Measurements from ENCODE around the gene OTOG.

OTOG gene

DNA sequence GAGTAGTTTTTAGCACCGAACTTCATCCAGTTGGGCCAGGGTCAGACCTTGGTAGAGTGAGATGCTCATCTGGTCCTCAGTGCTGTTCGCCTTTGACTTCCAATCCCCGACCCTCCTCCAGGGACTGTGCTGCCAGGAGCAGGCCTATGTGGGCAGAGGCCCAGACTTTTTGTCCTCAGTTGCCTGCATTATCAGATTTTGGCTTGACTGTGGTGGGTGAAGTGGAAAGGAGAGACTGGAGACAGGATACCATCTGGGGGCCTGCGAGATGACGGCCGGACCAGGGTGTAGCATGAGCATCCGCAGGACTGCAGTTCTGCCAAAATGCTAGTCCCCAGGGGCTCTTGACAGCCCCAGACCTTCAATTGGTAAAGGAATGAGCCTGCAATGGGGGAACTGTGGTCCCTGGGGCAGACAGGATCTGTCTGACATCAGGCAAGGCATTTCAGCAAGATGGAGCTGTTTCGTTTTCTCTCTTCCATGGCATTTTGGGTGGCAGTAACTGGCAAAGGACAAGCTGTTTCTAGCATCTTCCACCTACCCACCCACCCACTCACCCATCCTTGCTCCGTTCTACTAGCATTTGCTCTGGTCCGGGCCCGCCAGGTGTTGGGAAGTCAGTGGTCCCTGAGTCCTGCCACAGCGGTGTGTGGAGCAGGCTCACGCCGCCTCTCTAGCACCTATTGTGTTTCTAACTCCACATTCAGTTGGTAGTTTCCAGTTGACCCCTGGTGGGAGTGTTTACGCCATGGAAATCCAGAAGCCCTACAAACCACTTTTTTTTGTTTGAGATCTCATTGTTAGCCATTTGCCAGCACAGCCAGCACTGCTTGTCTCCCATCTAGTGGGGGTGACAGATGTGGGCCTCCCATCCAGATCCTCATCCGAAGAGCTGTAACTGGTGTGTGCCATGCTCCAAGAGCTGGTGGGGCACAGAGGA is 53.5 kb downstream of the OTOG start:
- peaks cover under 1 to 3% of the 10 kb centered on the region in 2 donors for H3K9me3 Mint-ChIP-seq
- no peak overlapping the region for H3K4me3 Mint-ChIP-seq
- no peak overlapping the region for H3K27ac Mint-ChIP-seq
- H3K36me3 Mint-ChIP-seq: no peaks in the 10 kb centered on the region
- no peaks in the 10 kb centered on the region for H3K4me1 Mint-ChIP-seq
- no peak for DNase-seq
- no peak for ATAC-seq (replicated peaks)
- peaks cover 21 to 22% of the 10 kb centered on the region in 2 donors for H3K27me3 Mint-ChIP-seq

DNA sequence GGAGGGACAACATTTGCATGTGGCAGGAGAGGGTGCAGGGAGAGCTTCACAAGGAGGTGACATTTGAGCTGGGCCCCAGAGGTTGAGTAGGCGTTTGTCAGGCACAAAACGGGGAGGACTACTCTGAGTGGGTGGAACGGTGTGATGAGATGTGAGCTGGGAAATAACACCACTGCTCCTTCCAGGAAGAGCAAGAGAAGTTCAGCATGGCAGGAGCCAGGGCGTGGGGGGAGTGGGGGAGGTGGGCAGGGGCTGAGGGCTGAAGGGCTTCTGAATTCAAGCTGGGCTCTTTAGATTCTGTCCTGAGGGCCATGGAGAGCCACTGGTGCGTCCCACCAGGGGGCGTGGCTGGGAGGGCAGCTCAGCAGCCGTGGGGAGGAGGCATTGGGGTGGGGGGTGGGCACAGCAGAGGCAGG is 54.2 kb downstream of the OTOG start:
- ATAC-seq (replicated peaks): no peak
- Mint-ChIP-seq H3K9me3 (no peaks in the 10 kb centered on the region), H3K27me3 (peaks cover 21 to 22% of the 10 kb centered on the region in 2 donors), H3K4me1 (no peaks in the 10 kb centered on the region), H3K36me3 (no peaks in the 10 kb centered on the region), H3K4me3 (no peak overlapping the region), H3K27ac (no peak overlapping the region)
- DNase-seq: no peak

DNA sequence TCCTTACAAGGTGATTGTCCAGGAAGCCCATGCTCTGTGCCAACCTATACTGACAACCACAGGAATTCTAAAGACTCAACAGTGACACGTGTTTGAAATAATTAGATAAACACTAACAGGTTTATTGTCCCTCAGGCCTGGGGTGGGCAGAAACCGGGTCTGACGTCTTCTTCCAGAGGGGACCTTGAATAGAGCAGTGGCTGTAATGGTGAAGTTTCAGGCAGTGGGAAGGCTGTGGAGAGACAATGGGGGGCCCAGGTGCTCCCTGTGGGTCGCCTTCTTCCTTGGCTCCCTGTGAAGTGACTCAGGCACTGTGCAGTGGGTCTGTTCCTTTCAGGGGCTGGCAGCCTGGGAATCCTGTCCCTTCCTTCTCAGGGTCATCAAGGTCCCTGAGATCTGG is 54.6 kb downstream of the OTOG start:
- Mint-ChIP-seq H3K27me3 (peaks cover 21 to 22% of the 10 kb centered on the region in 2 donors), H3K9me3 (no peaks in the 10 kb centered on the region), H3K27ac (no peak overlapping the region), H3K36me3 (no peaks in the 10 kb centered on the region), H3K4me3 (no peak overlapping the region), H3K4me1 (no peaks in the 10 kb centered on the region)
- ATAC-seq (replicated peaks) (no peak), DNase-seq (no peak)

DNA sequence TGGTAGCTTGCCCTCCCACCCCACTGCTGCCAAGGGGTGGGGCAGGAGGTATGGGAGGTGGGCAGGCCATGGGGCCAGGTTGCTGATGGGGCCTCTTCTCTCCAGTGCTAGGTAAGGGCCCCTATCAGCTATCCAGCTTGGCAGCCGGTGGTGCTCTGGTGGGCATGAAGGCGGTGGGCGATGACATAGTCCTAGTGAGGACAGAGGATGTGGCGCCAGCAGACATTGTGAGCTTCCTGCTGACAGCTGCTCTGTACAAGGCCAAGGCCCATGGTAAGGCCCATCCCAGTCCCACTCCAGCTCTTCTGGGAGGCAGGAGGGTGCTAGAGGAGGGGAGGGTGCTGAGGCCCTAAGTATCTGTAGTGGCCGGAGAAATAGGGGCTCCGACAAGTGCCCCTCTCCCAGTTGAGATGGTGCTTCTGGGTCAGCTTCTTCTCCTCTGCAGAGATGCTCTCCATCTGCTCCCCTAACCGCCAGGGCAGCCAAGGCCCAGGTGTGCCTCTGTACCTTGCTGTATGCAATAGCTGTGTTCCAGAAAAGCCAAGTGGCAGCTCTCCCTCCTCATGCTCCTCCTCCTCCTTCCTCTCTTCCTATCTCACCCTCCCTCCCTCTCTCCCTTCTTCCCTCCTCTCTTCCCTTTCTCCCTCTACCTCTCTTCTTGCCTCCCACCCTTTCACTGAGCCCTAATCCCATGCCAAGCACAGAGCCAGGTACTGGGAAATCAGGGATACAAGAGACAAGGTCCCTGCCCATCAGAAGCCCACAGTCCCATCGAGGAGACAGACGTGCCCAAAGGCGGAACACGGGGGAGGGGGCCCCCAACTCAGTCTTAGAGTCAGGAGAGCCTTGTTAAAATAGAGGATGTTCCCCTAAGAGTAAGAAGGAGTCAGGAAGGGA is 55.3 kb downstream of the OTOG start:
- DNase-seq (no peak), ATAC-seq (replicated peaks) (no peak)
- Mint-ChIP-seq H3K4me3 (no peak overlapping the region), H3K27me3 (peaks cover 21 to 22% of the 10 kb centered on the region in 2 donors), H3K9me3 (no peaks in the 10 kb centered on the region), H3K36me3 (no peaks in the 10 kb centered on the region), H3K27ac (no peak overlapping the region), H3K4me1 (no peaks in the 10 kb centered on the region)

DNA sequence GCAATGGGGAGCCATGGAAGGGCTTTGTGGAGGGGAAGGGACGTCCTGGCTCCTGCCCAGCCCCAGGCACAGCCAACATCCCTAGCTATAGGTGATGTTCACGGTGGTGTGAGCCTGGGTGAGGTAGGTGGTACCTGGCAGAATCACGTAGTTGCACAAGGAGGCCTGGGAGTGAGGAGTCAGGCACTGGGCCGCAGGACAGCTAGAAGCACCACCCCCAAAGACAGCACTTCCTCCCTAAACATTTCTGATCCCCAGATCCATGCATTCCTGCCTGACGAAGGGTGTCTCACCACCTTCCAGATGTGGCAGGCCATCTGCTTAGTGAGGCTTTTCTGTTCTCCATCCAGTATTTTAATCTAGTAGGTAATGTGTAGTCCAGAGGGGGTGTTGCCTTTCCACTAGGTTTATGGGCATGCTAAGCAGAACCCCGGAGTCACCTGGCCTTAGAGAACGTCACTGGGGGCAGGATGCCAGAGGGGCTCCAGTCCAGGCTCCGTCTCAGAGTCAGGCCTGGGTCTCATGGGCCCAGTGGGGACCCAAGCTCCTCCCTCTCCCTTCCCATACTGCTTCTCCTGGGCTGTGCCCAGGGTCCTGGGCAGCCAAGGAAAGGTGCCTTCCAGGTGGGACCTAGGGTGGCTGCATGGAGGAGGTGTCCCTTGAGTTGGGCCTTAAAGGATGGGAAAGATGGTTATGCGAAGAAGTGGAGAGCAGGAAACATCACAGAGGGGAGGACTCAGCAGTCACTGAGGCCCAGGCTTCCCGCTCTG is 56.2 kb downstream of the OTOG start:
- H3K36me3 Mint-ChIP-seq: no peaks in the 10 kb centered on the region
- peaks cover 21 to 22% of the 10 kb centered on the region in 2 donors for H3K27me3 Mint-ChIP-seq
- no peaks in the 10 kb centered on the region for H3K9me3 Mint-ChIP-seq
- H3K27ac Mint-ChIP-seq: no peak overlapping the region
- ATAC-seq (replicated peaks) (no peak), DNase-seq (no peak)
- H3K4me1 Mint-ChIP-seq: no peaks in the 10 kb centered on the region
- no peak overlapping the region for H3K4me3 Mint-ChIP-seq

DNA sequence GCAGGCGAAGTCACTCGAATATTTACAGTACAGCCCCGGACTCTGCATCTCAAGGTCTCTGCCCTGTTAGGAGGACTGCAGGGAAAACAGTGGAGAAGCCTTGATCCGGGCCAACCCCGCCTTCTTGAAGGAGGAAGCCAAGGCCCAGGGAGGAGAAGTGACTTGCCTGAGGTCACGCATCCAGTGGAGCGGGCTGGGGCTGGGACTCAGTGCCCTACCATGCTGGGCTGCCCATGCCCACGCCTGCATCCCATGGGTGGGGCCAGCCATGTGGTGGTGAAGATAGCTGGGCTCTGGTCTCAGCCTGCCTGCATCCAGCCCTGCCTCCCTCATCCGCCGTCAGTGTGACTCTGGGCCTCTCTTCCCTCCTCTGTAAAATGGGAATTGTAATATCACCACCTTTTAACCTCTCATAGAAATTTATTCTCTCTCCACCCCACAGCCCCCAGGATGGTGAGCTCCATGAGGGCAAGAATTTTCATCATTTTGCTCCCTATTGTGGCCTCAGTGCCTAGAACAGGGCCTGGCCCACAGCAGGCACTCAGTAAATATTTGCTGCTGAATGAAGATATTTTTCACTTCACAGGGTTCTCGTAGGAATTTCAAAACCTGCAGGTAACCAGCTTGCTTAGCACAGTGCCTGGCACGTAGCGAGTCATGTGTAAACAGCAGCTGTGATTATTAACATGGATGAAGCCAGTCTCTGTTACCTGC is 57.3 kb downstream of the OTOG start:
- DNase-seq (no peak), ATAC-seq (replicated peaks) (no peak)
- no peaks in the 10 kb centered on the region for H3K36me3 Mint-ChIP-seq
- no peak overlapping the region for H3K4me3 Mint-ChIP-seq
- no peaks in the 10 kb centered on the region for H3K4me1 Mint-ChIP-seq
- H3K27me3 Mint-ChIP-seq: peaks cover 19% of the 10 kb centered on the region in 2 donors
- no peaks in the 10 kb centered on the region for H3K9me3 Mint-ChIP-seq
- no peak overlapping the region for H3K27ac Mint-ChIP-seq

DNA sequence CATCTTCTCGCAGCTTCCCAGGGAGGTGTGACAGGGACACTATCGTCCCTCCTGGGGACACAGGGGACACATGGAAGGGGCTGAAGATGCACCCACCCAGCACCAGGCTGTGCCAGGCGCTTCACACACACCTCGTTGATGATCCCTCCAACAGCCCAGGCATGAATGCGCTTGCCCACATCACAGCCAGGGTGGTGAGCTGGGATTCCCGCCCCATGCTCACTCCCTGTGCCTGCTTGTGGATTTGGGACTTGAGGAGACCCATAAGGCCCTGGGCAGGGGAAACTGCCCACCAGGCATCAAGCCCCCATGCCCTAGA is 57.8 kb downstream of the OTOG start:
- ATAC-seq (replicated peaks) (no peak), DNase-seq (no peak)
- Mint-ChIP-seq H3K36me3 (no peaks in the 10 kb centered on the region), H3K27ac (no peak overlapping the region), H3K4me3 (no peak overlapping the region), H3K27me3 (peaks cover 14% of the 10 kb centered on the region in 2 donors), H3K4me1 (no peaks in the 10 kb centered on the region), H3K9me3 (no peaks in the 10 kb centered on the region)

DNA sequence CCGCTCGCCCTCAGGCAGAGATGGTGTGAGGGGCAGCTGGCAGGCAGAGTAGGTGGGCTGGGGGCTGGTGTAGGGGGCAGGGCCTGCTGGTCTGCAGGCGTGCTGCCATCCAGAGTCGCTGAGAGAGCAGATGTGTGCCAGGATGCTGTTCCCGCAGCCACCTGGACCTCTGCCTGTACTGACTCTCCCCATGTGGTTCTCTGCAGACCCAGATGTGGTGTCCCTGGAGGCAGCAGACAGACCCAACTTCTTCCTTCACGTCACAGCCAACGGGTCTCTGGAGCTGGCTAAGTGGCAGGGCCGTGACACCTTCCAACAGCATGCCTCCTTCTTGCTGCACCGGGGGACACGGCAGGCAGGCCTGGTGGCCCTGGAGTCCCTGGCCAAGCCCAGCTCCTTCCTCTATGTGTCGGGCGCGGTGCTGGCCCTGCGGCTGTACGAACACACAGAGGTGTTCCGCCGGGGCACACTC is 58.6 kb downstream of the OTOG start:
- Mint-ChIP-seq H3K36me3 (no peaks in the 10 kb centered on the region), H3K9me3 (no peaks in the 10 kb centered on the region), H3K27ac (no peak overlapping the region), H3K27me3 (peaks cover 7 to 11% of the 10 kb centered on the region in 2 donors), H3K4me1 (peaks cover 0 to 2% of the 10 kb centered on the region in 2 donors), H3K4me3 (no peak overlapping the region)
- DNase-seq (no peak), ATAC-seq (replicated peaks) (no peak)

DNA sequence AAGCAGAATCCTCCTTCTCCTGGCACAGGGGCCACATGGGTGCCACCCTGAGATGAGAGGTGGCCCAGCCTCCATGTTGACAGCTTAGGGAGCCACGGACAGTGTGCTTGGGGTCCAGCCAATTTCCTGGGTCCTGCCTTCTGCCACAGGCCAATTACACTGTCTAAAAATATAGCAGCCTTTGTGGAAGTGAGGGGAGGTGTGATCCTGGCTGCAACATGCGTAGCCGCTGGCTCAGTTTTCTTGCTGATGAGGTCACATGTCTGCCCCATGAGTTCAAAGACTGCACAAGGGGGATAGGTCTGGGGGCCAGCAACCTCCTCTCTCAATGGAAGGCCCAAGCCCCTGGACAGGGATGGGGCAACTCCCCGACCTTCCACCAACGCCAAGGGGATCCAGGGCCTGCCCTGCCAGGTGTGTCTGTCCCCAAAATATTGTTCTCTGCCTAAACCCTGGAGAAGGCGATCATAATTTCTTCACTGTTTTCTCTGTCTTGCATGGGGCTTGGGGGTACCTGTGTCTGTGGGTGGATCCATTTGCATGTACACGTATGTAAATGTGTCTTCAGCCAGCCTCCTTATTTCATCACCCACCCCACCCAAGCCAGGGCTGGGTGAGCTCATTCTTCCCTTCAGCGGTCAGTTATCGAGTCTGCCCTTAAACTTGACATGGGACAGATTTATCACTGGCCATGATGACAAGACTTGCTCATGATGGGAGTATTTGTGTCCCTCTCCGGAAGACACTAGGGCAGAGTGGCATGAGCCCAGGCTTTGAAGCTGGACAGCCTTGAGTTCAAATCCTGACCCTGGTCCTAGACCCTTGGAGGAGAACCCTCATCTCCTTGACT is 59.4 kb downstream of the OTOG start:
- Mint-ChIP-seq H3K4me3 (no peak overlapping the region), H3K27me3 (peaks cover 2 to 9% of the 10 kb centered on the region in 2 donors), H3K9me3 (no peaks in the 10 kb centered on the region), H3K4me1 (peaks cover 0 to 2% of the 10 kb centered on the region in 2 donors), H3K36me3 (no peaks in the 10 kb centered on the region), H3K27ac (no peak overlapping the region)
- no peak for ATAC-seq (replicated peaks)
- DNase-seq: no peak

DNA sequence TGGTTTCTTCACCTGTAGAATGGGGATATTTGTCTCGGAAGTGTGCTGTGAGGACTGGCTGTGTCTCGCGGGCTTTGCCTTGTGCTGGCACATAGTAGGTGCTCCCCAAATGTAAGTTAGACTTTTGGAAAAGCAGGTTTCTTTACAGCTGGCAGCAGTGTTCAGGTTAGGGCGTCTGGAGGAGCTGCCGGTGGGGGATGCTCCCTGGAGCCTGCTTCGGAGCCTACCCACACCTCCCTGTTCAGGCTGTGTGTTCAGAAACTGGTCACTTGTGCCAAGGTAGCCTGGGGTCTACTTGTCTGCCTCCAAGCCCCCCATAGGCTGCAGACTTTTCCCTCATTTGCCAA is 60.0 kb downstream of the OTOG start:
- Mint-ChIP-seq H3K4me1 (peaks cover 0 to 2% of the 10 kb centered on the region in 2 donors), H3K9me3 (no peaks in the 10 kb centered on the region), H3K27ac (no peak overlapping the region), H3K4me3 (no peak overlapping the region), H3K36me3 (no peaks in the 10 kb centered on the region), H3K27me3 (peaks cover 5 to 9% of the 10 kb centered on the region in 2 donors)
- DNase-seq (no peak), ATAC-seq (replicated peaks) (no peak)

DNA sequence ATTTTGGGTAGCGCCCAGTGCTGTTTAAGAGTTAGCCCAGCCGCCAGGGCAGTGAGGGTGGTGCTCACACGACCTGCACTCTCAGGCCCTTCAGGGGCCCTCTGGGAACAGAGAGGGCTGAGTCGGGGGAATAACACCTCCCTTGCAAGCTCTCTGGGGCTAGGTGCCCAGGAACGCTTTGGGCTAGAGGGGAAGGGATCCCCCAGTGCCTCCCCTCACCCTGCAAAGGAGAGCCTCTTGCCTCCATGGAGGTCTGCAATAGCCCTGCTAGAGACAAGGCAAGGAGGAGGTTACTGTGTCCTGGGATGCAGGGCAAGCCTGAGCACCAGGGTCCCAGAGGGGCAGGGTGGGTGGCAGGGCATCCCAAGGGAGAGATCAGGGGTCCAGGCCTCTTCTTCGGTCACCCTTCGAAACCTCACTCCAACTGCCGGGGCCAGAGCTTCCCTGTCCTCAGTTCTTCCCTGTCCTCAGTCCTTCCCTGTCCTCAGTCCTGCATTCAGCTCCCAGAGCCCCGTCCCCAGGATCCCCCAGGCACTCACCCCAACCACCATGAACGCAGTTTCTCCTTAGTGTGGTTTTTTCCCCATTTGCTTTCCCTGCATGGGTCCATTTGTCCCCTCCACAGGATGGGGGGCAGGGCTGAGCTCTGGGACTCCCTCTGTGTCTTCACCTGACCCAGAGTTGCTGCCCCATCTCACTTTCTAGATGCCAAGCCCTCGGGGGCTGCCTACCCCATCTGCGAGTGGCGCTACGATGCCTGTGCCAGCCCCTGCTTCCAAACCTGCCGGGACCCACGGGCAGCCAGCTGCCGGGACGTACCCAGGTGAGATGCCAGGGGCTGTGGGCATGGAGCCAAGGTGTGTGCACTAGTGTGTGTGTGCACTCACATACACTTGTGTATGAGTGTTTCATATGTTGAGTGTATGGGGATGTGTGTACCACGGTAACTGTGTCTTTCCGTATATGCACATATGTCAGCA is 60.8 kb downstream of the OTOG start:
- no peak overlapping the region for H3K27ac Mint-ChIP-seq
- H3K27me3 Mint-ChIP-seq: peaks cover 9 to 11% of the 10 kb centered on the region in 2 donors
- peaks cover 0 to 2% of the 10 kb centered on the region in 2 donors for H3K4me1 Mint-ChIP-seq
- H3K36me3 Mint-ChIP-seq: no peaks in the 10 kb centered on the region
- H3K4me3 Mint-ChIP-seq: no peak overlapping the region
- no peaks in the 10 kb centered on the region for H3K9me3 Mint-ChIP-seq
- no peak for DNase-seq
- ATAC-seq (replicated peaks): no peak

DNA sequence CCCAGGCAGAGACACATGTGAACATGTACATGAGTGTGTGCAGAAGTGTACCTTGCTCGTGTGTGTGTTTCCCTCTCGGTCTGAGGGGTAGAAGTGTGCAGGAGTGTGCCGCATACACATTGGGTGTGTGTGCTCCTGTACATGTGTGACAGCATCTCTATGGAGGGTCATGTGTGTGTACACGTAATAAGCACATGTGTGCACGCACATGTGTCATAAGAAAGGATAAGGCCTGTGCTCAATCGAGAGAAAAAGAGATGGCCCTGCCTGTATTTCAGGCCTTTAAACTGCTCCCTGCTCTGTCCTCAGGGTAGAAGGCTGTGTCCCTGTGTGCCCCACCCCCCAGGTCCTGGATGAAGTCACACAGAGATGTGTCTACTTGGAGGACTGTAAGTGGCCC is 61.8 kb downstream of the OTOG start:
- no peaks in the 10 kb centered on the region for H3K36me3 Mint-ChIP-seq
- peaks cover 4 to 11% of the 10 kb centered on the region in 2 donors for H3K27me3 Mint-ChIP-seq
- ATAC-seq (replicated peaks) (no peak), DNase-seq (no peak)
- H3K4me1 Mint-ChIP-seq: peaks cover 0 to 2% of the 10 kb centered on the region in 2 donors
- H3K4me3 Mint-ChIP-seq: no peak overlapping the region
- H3K27ac Mint-ChIP-seq: no peak overlapping the region
- no peaks in the 10 kb centered on the region for H3K9me3 Mint-ChIP-seq
